Ovary (tissue), 9 donors: ENCODE results near the gene C16orf87. TPM values are rescaled to one million over a fixed set of nuclear protein-coding genes. Genes with fewer than 3 reads are reported as not detected.

Experiments
- DNase-seq, 5 donors: peaks; one replicate each; pipeline ENCODE4 v3.0.0-alpha.2; 2019 to 2020
- H3K27ac ChIP-seq, 2 donors: fragments of 200-600 bp; one replicate each; pipeline versions ENCODE4 v1.5.1 to v1.8.0; 2019 to 2022
- H3K27me3 ChIP-seq: fragments of 200-600 bp; one replicate; pipeline ENCODE4 v1.8.0; 2022
- H3K36me3 ChIP-seq: fragments of 200-600 bp; sonication (generic); one replicate; pipeline ENCODE4 v1.5.1; 2019
- H3K4me1 ChIP-seq: one replicate; pipeline ENCODE4 v1.8.1; 2013; ENCODE audit warnings: mild to moderate bottlenecking, moderate library complexity; ENCODE audit not compliant: insufficient read depth
- H3K4me3 ChIP-seq: fragments of 200-600 bp; sonication (generic); one replicate; pipeline ENCODE4 v1.5.1; 2017
- H3K9me3 ChIP-seq, 2 donors: fragments of 200-600 bp in 1 of 2; sonication (generic) in 1 of 2; one replicate each; pipeline versions ENCODE4 v1.5.1 to v1.8.1; 2013 to 2019; ENCODE audit warnings: mild to moderate bottlenecking in 1 of 2, moderate library complexity in 1 of 2
- EP300 ChIP-seq: sonication (generic); formaldehyde crosslinking; IDR thresholded peaks from one replicate; pipeline ENCODE4 v1.6.1; 2017; ENCODE audit warnings: antibody characterized with exemption
- POLR2A ChIP-seq: fragments of 450-650 bp; IDR thresholded peaks from one replicate; pipeline ENCODE4 v1.6.1; 2017; ENCODE audit warnings: antibody characterized with exemption, mild to moderate bottlenecking, moderate library complexity
- WGBS, 3 donors: extraction: QIAGEN DNeasy Blood & Tissue Kit in 1 of 3; methylation state at CpG; one replicate each; pipeline versions ENCODE4 v1.1.5 to v1.1.7; 2013 to 2017; 5-methylcytosine and 5-hydroxymethylcytosine counted together
- intact Hi-C, 4 donors: fragments of 100-400 bp; cut with DNase I; formaldehyde crosslinking; loops; one replicate each; pipeline versions ENCODE4 v1.11.0 to v1.15.1; 2022 to 2023
- polyA plus RNA-seq, 2 donors: library from polyadenylated mRNA; stranded (reverse); fragments of 200-250 nt in 1 of 2; fragments of 350-450 nt in 1 of 2; fragmentation: Illumina TruSeq in 1 of 2; extraction: RNeasy Lipid Tissue Mini Kit (QIAGEN cat#74804) in 1 of 2; gene quantifications; one replicate each; pipeline ENCODE4 v1.2.3, GENCODE V29; 2013 to 2014
- total RNA-seq, 7 donors: library from RNA; depleted of rRNA in 2 of 7; stranded (reverse); fragments of >200 nt in 2 of 7; fragmentation: NEBNext Ultra II Directional in 3 of 7; extraction: Animal tissue kit (Norgen Biotek cat#: 25700) in 3 of 7; gene quantifications; one replicate each; pipeline versions ENCODE4 v1.1.0 to v1.2.4, GENCODE V29; 2016 to 2023
- TF ChIP-seq, protein P1 (sequence below), 3 donors: fragments of 450-650 bp in 2 of 3; fragments of 200-600 bp in 1 of 3; IDR thresholded peaks; one replicate each; pipeline versions ENCODE4 v1.5.1 to v1.8.0; 2016 to 2022; ENCODE audit warnings: antibody characterized with exemption in 3 of 3, mild to moderate bottlenecking in 1 of 3
- donor health status: DM: no; HTN: no; CAD: no; lungs with moderate emphysema.
- donor health status: DM: no; HTN: no; CAD: no.
- donor health status: Bipolar disorder and iron deficiency.
- donor health status: DM: yes; HTN: yes; CAD: no.
- donor health status: DM: no; HTN: no; CAD: no.
- donor health status: DM: yes; HTN: yes; CAD: no.

C16orf87 gene
- total and polyA plus RNA-seq, 9 donors, result 4.0 to 7.6 (median 5.1) TPM

DNA sequence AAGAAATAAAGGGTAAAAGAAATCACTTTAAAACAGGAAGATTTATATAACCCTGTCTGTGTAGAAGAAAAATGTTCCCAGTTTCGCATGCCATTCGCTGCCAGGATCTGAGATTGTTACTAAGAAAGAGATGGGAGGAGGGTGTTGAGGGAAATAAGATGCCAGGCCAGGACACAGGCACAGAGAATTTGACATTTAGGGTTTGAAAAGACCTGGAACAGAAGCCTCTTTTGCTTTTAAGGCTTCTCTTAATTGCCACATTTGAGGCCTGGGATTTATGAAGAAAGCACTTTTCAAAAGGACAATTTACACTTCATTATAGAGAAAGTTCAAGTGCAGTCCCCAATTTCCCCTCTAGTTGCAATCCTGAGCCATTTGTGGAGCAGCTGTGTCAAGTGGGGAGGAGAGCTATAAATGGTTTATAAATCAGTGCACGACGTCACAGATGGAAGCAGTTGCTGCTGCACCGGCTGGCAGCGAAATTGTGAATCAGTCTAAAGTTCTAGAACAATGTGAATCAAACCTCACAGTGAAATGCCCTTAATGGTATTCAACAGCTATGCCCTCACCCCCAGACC, 26.5 kb upstream of the C16orf87 start:
- H3K27ac ChIP-seq, result no peak overlapping the region
- no peak for TF ChIP-seq POLR2A
- TF ChIP-seq, protein P1, sequence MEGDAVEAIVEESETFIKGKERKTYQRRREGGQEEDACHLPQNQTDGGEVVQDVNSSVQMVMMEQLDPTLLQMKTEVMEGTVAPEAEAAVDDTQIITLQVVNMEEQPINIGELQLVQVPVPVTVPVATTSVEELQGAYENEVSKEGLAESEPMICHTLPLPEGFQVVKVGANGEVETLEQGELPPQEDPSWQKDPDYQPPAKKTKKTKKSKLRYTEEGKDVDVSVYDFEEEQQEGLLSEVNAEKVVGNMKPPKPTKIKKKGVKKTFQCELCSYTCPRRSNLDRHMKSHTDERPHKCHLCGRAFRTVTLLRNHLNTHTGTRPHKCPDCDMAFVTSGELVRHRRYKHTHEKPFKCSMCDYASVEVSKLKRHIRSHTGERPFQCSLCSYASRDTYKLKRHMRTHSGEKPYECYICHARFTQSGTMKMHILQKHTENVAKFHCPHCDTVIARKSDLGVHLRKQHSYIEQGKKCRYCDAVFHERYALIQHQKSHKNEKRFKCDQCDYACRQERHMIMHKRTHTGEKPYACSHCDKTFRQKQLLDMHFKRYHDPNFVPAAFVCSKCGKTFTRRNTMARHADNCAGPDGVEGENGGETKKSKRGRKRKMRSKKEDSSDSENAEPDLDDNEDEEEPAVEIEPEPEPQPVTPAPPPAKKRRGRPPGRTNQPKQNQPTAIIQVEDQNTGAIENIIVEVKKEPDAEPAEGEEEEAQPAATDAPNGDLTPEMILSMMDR (IDR thresholded peaks at IDR 0.05), result no peak
- TF ChIP-seq EP300, result no peak
- no peaks in the 10 kb centered on the region for H3K27me3 ChIP-seq
- no peaks in the 10 kb centered on the region for H3K4me1 ChIP-seq
- H3K36me3 ChIP-seq, result no peaks in the 10 kb centered on the region
- DNase-seq, result no peak
- 38 to 43% (median 41%) methylated on average over 6 of the region's 6 CpGs for WGBS, 3 donors
- intact Hi-C loops, result loop anchor here in 2 of 4 donors (2.0 to 10.0 kb wide), 3 partner anchors 49 to 1297 kb away; partner anchors contain the start of gene ABCC12 (in 1 of the 2)
- H3K4me3 ChIP-seq, result no peak overlapping the region
- H3K9me3 ChIP-seq, result no peaks in the 10 kb centered on the region

DNA sequence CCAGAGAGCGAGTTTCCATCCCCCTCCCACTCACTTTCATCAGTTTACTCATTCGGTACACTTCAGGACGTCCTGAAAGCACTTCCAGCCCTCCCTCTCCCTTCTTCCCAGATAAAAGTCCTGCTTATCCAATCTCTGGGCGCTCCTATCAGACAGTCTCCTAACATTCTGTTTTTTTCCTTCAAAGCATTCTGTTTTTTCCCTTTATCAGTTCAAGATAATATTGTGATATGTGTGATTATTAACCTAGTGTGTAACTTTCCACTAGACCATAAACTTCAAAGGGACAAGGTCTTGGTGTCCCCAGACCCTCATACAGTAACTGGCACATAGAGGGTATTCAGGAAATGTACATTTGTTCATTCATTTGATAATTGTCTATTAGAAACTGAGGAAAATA, 24.4 kb upstream of the C16orf87 start:
- Histone ChIP-seq H3K9me3 (no peaks in the 10 kb centered on the region), H3K27ac (no peak overlapping the region), H3K36me3 (no peaks in the 10 kb centered on the region), H3K4me3 (no peak overlapping the region), H3K4me1 (no peaks in the 10 kb centered on the region), H3K27me3 (no peaks in the 10 kb centered on the region)
- no peak for DNase-seq
- TF ChIP-seq, protein P1 (IDR thresholded peaks at IDR 0.05), result no peak
- TF ChIP-seq EP300 (no peak), POLR2A (no peak)
- intact Hi-C loops, result loop anchor here (2.0 to 10.0 kb wide), 4 partner anchors 51 to 1299 kb away; partner anchors contain the start of gene ABCC12 (in 1 of the 4)
- WGBS, 3 donors, result 61 to 70% (median 61%) methylated on average over 4 of the region's 4 CpGs

- no peak overlapping the region for H3K27ac ChIP-seq
- H3K4me3 ChIP-seq, result no peak overlapping the region
- no peak for DNase-seq
- H3K9me3 ChIP-seq, result no peaks in the 10 kb centered on the region
- no peaks in the 10 kb centered on the region for H3K36me3 ChIP-seq
- intact Hi-C loops, result loop anchor here (2.0 to 10.0 kb wide), 4 partner anchors 52 to 1300 kb away; partner anchors contain the start of gene ABCC12 (in 1 of the 4)
- 83 to 94% (median 89%) methylated on average over 2 of the region's 2 CpGs for WGBS, 3 donors
- no peaks in the 10 kb centered on the region for H3K4me1 ChIP-seq
- H3K27me3 ChIP-seq, result no peaks in the 10 kb centered on the region
- TF ChIP-seq, protein P1 (IDR thresholded peaks at IDR 0.05), result no peak
- no peak for TF ChIP-seq EP300
Observed at GRCh38 chr16:46854846-46855245, 23.9 kb upstream of the C16orf87 start.

DNA sequence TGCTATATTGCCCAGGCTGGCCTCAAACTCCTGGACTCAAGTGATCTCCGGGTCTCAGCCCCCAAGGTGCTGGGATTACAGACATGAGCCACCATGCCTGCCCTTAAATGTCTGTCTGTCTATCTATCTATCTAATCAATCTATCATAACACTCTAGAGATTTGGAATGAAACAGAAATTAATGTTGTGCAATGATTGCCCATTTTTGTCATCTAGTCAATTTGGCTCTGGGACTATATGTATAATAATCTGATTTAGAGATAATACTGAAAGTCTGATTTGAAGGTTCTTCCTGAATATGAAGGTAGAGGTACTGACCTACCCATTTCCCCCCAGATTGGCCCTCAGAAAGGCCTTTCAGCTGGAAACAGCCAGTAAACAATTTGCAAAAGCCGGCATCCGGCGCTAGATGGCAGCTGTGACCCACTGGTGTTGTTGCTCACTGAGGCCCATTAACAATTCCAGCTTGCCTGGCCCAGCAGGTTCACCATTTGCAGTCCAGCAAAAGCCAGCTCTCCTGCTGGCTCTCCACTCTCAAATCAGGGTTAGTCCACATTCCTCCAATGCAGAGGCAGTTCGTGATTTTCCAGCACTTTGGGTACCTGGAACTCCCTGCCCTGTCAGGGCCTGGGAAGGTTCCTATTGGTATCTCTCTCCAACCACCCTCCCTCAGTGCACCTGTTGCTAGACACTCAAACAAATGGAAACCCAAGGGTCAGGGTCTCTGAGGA, 22.9 kb upstream of the C16orf87 start:
- intact Hi-C loops, result loop anchor here in 3 of 4 donors (2.0 to 10.0 kb wide), 3 partner anchors 53 to 1301 kb away; partner anchors contain the start of gene ABCC12 (in 1 of the 3)
- Histone ChIP-seq H3K36me3 (no peaks in the 10 kb centered on the region), H3K9me3 (no peaks in the 10 kb centered on the region), H3K27me3 (no peaks in the 10 kb centered on the region), H3K4me3 (no peak overlapping the region), H3K27ac (no peak overlapping the region), H3K4me1 (no peaks in the 10 kb centered on the region)
- DNase-seq, result peak; percentile 64 to 88 (median 78)
- TF ChIP-seq, protein P1 (IDR thresholded peaks at IDR 0.05), result peak; percentile 47 to 64 (median 59)
- no peak for TF ChIP-seq POLR2A
- 19% methylated on average over 5 of the region's 5 CpGs for WGBS, 3 donors
